ENCODE data around the gene CYTH3. TPM values are rescaled to one million over a fixed set of nuclear protein-coding genes. Genes with fewer than 3 reads are reported as not detected.

CYTH3 gene
- total and polyA plus RNA-seq, 2 of the 4 experiments (the other 2 are of a cell fraction): 14.2 to 34.8 TPM

DNA sequence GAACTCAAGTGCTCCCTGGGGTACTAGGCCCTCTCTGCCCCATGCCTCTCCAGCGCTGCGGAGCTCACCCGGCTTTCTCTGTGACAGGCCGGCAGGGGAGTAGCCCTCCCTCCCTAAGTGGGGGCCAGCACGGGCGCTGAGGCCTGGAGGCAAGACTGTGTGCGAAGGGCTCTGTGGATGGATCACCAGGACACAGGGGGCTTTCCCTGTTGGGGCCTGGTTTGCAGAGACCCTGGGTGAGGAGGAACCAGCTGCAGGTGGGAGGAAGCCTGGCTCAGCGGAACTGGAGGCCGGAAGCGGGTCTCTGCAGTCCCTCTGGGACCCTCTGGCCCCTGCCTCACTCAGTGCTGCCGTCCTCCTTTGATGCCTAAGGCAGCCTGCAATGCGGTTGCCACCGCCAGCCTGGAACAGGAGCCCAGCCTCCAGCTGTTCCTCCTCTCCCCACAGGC, 106.0 kb downstream of the CYTH3 start:
- DNase-seq (no peak), ATAC-seq (ENCODE audit: low read depth) (no peak)
- 60% methylated on average over 3 of the region's 13 CpGs; no CpG with 5 or more reads in 1 of the 2 experiments for WGBS, 2 experiments (ENCODE audit: extremely low coverage in 2 of 2, insufficient read length in 1 of 2)
- Histone ChIP-seq H4K5ac (ENCODE audit: low read depth, low read length) (no peak overlapping the region), H3K23ac (ENCODE audit: low read depth, low read length) (no peak overlapping the region), H2BK120ac (ENCODE audit: low read depth, low read length) (no peak overlapping the region), H3K4me2 (ENCODE audit: low read depth, low read length) (no peak overlapping the region), H2AK9ac (replicated peaks; ENCODE audit: low read depth, low read length, poor library complexity) (no peak overlapping the region), H4K8ac (ENCODE audit: low read depth in 2 of 2, low read length in 2 of 2) (no peak overlapping the region), H3K4me1 (ENCODE audit: control insufficient read depth, insufficient read depth, low read length) (no peaks in the 10 kb centered on the region), H3K9me3 (ENCODE audit: control insufficient read depth, insufficient read depth, low read length) (no peaks in the 10 kb centered on the region), H3K27ac (ENCODE audit: insufficient read depth, low read length) (no peak overlapping the region), H3K4me3 (ENCODE audit: insufficient read depth, low read depth, low read length) (no peak overlapping the region), H2BK15ac (ENCODE audit: low read depth, low read length) (no peak overlapping the region), H4K91ac (ENCODE audit: insufficient read depth, low read depth, low read length) (no peak overlapping the region), H2AK5ac (ENCODE audit: low read depth, low read length) (no peak overlapping the region), H4K20me1 (ENCODE audit: insufficient read depth, low read length) (no peaks in the 10 kb centered on the region), H3K36me3 (ENCODE audit: control insufficient read depth, insufficient read depth, low read length) (peaks cover 48% of the 10 kb centered on the region), H3K9me1 (ENCODE audit: insufficient read depth, low read length) (no peaks in the 10 kb centered on the region), H3K18ac (ENCODE audit: low read depth, low read length) (no peak overlapping the region), H3K56ac (ENCODE audit: extremely low read depth, insufficient read depth, low read length) (no peak overlapping the region), H3K14ac (replicated peaks; ENCODE audit: low read depth, low read length) (no peak overlapping the region), H2AFZ (replicated peaks; ENCODE audit: low read length, poor library complexity) (no peak overlapping the region), H3K9ac (ENCODE audit: low read depth, low read length) (no peak overlapping the region), H3K79me1 (ENCODE audit: low read depth in 1 of 2, low read length in 2 of 2) (peaks cover 0 to 22% of the 10 kb centered on the region in 2 experiments; a peak in 2 of 4 replicates), H3K4ac (ENCODE audit: low read depth, low read length) (no peak overlapping the region), H2BK5ac (ENCODE audit: low read depth, low read length, poor library complexity, severe bottlenecking) (no peak overlapping the region), H3K27me3 (ENCODE audit: control insufficient read depth, insufficient read depth, low read length) (no peaks in the 10 kb centered on the region), H2BK20ac (ENCODE audit: low read depth, low read length) (no peak overlapping the region)
- POLR2A ChIA-PET (ENCODE audit: unreplicated experiment): no interaction called here
- in situ Hi-C loops (cut with MboI; ENCODE audit: low sequenced_read_pairs): no loop called here
- TF ChIP-seq RFX5 (IDR thresholded peaks at IDR 0.05; ENCODE audit: low read depth, low read length): no peak
- no peak for TF ChIP-seq MAZ (IDR thresholded peaks at IDR 0.05; ENCODE audit: borderline replicate concordance, low read depth, low read length)
- TF ChIP-seq POLR2A (IDR thresholded peaks at IDR 0.05; ENCODE audit: low read depth, low read length): no peak
- TF ChIP-seq, protein P1, sequence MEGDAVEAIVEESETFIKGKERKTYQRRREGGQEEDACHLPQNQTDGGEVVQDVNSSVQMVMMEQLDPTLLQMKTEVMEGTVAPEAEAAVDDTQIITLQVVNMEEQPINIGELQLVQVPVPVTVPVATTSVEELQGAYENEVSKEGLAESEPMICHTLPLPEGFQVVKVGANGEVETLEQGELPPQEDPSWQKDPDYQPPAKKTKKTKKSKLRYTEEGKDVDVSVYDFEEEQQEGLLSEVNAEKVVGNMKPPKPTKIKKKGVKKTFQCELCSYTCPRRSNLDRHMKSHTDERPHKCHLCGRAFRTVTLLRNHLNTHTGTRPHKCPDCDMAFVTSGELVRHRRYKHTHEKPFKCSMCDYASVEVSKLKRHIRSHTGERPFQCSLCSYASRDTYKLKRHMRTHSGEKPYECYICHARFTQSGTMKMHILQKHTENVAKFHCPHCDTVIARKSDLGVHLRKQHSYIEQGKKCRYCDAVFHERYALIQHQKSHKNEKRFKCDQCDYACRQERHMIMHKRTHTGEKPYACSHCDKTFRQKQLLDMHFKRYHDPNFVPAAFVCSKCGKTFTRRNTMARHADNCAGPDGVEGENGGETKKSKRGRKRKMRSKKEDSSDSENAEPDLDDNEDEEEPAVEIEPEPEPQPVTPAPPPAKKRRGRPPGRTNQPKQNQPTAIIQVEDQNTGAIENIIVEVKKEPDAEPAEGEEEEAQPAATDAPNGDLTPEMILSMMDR (conservative IDR thresholded peaks at IDR 0.05; ENCODE audit: low read depth, low read length): no peak
- TF ChIP-seq, protein P2, sequence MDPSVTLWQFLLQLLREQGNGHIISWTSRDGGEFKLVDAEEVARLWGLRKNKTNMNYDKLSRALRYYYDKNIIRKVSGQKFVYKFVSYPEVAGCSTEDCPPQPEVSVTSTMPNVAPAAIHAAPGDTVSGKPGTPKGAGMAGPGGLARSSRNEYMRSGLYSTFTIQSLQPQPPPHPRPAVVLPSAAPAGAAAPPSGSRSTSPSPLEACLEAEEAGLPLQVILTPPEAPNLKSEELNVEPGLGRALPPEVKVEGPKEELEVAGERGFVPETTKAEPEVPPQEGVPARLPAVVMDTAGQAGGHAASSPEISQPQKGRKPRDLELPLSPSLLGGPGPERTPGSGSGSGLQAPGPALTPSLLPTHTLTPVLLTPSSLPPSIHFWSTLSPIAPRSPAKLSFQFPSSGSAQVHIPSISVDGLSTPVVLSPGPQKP (IDR thresholded peaks at IDR 0.05; ENCODE audit: borderline replicate concordance, low read depth, low read length): no peak
- TF ChIP-seq NFE2L2 (IDR thresholded peaks at IDR 0.05; ENCODE audit: low read depth, low read length): no peak
- TF ChIP-seq BHLHE40 (IDR thresholded peaks at IDR 0.05; ENCODE audit: low read depth, low read length): no peak
- no peak for TF ChIP-seq MAFK (IDR thresholded peaks at IDR 0.05; ENCODE audit: low read depth, low read length)
- no peak for TF ChIP-seq RAD21 (IDR thresholded peaks at IDR 0.05; ENCODE audit: low read length)
- TF ChIP-seq, protein P3, sequence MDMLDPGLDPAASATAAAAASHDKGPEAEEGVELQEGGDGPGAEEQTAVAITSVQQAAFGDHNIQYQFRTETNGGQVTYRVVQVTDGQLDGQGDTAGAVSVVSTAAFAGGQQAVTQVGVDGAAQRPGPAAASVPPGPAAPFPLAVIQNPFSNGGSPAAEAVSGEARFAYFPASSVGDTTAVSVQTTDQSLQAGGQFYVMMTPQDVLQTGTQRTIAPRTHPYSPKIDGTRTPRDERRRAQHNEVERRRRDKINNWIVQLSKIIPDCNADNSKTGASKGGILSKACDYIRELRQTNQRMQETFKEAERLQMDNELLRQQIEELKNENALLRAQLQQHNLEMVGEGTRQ (IDR thresholded peaks at IDR 0.05; ENCODE audit: low read depth, low read length): no peak
- no peak for TF ChIP-seq CEBPB (IDR thresholded peaks at IDR 0.05; ENCODE audit: low read depth, low read length)
- no peak for TF ChIP-seq SMC3 (IDR thresholded peaks at IDR 0.05; ENCODE audit: low read depth, low read length)
- no peak for TF ChIP-seq CHD1 (IDR thresholded peaks at IDR 0.05; ENCODE audit: low read depth, low read length)
- no peak for TF ChIP-seq MXI1 (IDR thresholded peaks at IDR 0.05; ENCODE audit: borderline replicate concordance, low read depth, low read length)
- TF ChIP-seq FOS (IDR thresholded peaks at IDR 0.05; ENCODE audit: low read depth, low read length): no peak
- no peak for TF ChIP-seq RCOR1 (IDR thresholded peaks at IDR 0.05; ENCODE audit: insufficient replicate concordance, low read length)
- CTCF ChIA-PET: no interaction called here
- no TSS peak for BruUV-seq (replicated peaks)
- intact Hi-C loops (cut with micrococcal nuclease): no loop called here
- dilution Hi-C loops (cut with HindIII; ENCODE audit: low sequenced_read_pairs, unreplicated experiment): no loop called here
